Measurements from ENCODE around the gene DIPK1B. TPM values are rescaled to one million over a fixed set of nuclear protein-coding genes. Genes with fewer than 3 reads are reported as not detected.
"Not testable (repeated sequence)": the region's sequence is repeated elsewhere in the genome, so short reads cannot be mapped to it uniquely, and the experiment has no call there.

The DIPK1B gene
- total RNA-seq, 4 donors from 2014 or later: 3.2 to 26.3 (median 21.0) TPM

GRCh38 chr9:136763649-136764035 lies 51.3 kb downstream of the DIPK1B start:
- Histone ChIP-seq H3K36me3 (no peaks in the 10 kb centered on the region), H3K4me3 (no peak overlapping the region), H3K4me1 (no peaks in the 10 kb centered on the region), H3K27ac (no peak overlapping the region), H3K9me3 (no peaks in the 10 kb centered on the region), H3K27me3 (no peaks in the 10 kb centered on the region)
- intact Hi-C loops (cut with DNase I; ENCODE audit: low total_unique reads): no loop called here
- no peak for TF ChIP-seq CTCF (IDR thresholded peaks at IDR 0.05)
- no peak for TF ChIP-seq POLR2A (IDR thresholded peaks at IDR 0.05)
- no peak for DNase-seq

GRCh38 chr9:136764301-136764891 lies 52.0 kb downstream of the DIPK1B start, which contains the start of gene LCN15:
Gene LCN15 (minus strand): TSS chr9:136764518. CDS start chr9:136764488, 30 bp downstream.
- H3K27me3 ChIP-seq: no peaks in the 10 kb centered on the region

GRCh38 chr9:136765041-136765440 lies 52.7 kb downstream of the DIPK1B start:
- no peak for DNase-seq
- Histone ChIP-seq H3K4me1 (no peaks in the 10 kb centered on the region), H3K27ac (no peak overlapping the region), H3K4me3 (no peak overlapping the region), H3K27me3 (no peaks in the 10 kb centered on the region), H3K36me3 (no peaks in the 10 kb centered on the region), H3K9me3 (no peaks in the 10 kb centered on the region)
- intact Hi-C loops (cut with DNase I; ENCODE audit: low total_unique reads): no loop called here
- TF ChIP-seq POLR2A (IDR thresholded peaks at IDR 0.05) (no peak), CTCF (IDR thresholded peaks at IDR 0.05) (no peak)

More at GRCh38 chr9:136764301-136764891, 52.0 kb downstream of the DIPK1B start, which contains the start of gene LCN15:
- no peaks in the 10 kb centered on the region for H3K36me3 ChIP-seq
- DNase-seq: no peak
- H3K9me3 ChIP-seq: no peaks in the 10 kb centered on the region
- TF ChIP-seq CTCF (IDR thresholded peaks at IDR 0.05): no peak
- no peak for TF ChIP-seq POLR2A (IDR thresholded peaks at IDR 0.05)
- H3K27ac ChIP-seq: no peak within 1 kb of the TSS
- no peak within 1 kb of the TSS for H3K4me3 ChIP-seq
- no peaks in the 10 kb centered on the region for H3K4me1 ChIP-seq
- intact Hi-C loops (cut with DNase I; ENCODE audit: low total_unique reads): no loop called here

GRCh38 chr9:136765745-136766409 lies 53.5 kb downstream of the DIPK1B start:
- DNase-seq; H3K36me3 ChIP-seq; H3K9me3 ChIP-seq; H3K4me3 ChIP-seq; H3K27ac ChIP-seq; H3K4me1 ChIP-seq; H3K27me3 ChIP-seq; intact Hi-C loops (cut with DNase I; ENCODE audit: low total_unique reads): not testable (repeated sequence)

GRCh38 chr9:136766410-136767120 lies 54.2 kb downstream of the DIPK1B start:
- TF ChIP-seq CTCF (IDR thresholded peaks at IDR 0.05): peak in 1 of 4 experiments; percentile 14
- H3K27me3 ChIP-seq; H3K27ac ChIP-seq; H3K36me3 ChIP-seq; H3K9me3 ChIP-seq; intact Hi-C loops (cut with DNase I; ENCODE audit: low total_unique reads); H3K4me1 ChIP-seq; H3K4me3 ChIP-seq: not testable (repeated sequence)
- peak; percentile 52 to 59 for DNase-seq
